HG03139 (cell line): ENCODE results near the gene TSC22D4.
"Not testable (repeated sequence)": the region's sequence is repeated elsewhere in the genome, so short reads cannot be mapped to it uniquely, and the experiment has no call there.

ENCODE experiments used
- ATAC-seq: cut with Tn5 transposase; IDR thresholded peaks from one replicate; pipeline ENCODE4 v1.9.1; 2021; ENCODE audit not compliant: unreplicated experiment

The TSC22D4 gene

DNA sequence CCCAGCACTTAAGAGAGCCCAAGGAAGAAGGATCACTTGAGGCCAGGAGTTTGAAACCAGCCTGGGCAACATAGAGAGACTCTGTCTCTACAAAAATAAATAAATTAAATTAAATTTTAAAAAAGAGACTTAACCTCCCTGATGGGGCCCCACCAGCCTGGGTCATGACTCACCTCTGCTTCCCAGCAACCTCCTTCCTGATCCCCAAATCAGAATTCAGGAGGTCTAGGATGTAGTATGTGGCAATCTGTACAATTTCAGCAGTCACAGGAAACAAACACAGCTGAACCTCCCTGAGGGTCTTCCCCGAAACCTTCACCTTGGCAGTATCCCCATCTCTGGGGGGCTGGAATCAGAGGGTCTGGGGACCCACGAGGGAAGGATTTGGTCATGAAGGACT is 33.0 kb downstream of the TSC22D4 start:
- ATAC-seq, result no peak

DNA sequence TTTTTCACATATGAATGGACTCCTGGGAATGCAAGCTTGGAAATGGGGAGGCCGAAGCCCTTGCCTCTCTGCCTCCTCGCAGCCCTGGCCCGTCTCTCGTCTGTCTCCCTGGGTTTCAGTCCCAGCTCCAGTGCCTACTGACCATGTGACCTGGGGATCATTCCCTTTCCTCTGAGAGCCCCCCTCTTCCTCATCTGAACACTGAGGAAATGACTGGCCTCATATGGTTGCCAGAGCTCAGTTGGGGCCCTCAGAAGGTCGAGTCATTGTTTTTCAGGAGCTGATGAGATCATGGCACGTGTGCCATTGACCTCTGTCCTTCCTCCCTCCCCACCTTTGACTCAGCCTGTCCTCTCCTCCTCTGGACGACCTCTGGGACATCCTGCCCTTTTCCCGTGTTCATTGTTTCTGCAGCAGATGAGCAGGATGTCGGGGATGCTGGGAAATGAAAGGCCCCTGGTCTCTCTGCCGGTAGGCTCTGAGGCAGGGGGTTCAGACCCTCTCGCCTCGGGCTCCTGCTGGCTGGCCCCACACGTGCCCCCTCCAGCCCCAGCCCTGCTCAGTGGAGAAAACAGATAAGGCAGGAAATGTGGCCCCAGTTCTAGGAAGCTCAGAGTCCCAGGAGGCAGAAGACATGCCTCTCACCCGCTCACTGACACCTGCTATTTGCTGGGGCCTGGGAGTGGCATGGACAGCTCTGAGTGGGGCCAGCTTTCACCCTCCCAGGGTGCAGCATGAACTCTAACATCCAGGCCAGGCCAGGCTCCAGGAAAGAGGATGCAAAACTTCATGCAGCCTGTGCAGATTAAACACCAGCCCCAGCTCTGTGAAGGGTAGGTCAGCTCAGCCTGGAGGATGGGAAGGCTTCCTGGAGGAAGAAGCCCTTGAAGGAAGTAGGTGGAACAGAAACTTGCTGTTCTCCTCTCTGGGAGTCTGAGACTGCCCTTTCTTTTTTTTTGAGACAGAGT is 34.4 kb downstream of the TSC22D4 start:
- no peak for ATAC-seq

DNA sequence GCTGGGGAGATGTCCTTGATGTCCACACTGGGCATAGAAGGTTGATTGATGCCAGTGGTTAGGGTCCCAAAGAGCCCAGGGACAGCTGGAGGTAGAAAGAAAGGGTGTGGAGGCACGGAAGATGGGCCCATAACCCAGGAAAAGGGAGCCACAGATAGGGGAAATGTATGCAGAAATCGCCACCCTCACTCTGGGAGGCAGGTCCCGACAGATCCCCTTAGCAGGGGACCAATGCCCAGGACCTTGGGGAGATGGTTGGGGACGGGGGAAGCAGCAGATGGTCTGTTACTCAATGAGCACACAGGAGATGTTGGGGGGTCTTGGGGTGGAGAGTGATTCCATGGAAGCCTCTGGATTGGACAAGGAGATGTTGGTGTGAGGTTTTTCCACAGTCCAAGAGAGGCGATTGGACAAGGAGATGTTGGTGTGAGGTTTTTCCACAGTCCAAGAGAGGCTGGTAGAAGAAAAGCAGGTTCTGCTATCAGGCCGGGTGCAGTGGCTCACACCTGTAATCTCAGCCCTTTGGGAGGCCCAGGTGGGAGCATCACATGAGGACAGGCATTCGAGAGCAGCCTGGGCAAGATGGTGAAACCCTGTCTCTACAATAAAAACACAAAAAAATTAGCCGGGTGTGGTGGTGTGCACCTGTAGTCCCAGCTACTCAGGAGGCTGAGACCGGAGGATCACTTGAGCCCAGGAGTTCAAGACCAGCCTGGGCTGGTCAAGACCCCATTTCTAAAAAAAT is 35.7 kb downstream of the TSC22D4 start:
- ATAC-seq, result no peak

DNA sequence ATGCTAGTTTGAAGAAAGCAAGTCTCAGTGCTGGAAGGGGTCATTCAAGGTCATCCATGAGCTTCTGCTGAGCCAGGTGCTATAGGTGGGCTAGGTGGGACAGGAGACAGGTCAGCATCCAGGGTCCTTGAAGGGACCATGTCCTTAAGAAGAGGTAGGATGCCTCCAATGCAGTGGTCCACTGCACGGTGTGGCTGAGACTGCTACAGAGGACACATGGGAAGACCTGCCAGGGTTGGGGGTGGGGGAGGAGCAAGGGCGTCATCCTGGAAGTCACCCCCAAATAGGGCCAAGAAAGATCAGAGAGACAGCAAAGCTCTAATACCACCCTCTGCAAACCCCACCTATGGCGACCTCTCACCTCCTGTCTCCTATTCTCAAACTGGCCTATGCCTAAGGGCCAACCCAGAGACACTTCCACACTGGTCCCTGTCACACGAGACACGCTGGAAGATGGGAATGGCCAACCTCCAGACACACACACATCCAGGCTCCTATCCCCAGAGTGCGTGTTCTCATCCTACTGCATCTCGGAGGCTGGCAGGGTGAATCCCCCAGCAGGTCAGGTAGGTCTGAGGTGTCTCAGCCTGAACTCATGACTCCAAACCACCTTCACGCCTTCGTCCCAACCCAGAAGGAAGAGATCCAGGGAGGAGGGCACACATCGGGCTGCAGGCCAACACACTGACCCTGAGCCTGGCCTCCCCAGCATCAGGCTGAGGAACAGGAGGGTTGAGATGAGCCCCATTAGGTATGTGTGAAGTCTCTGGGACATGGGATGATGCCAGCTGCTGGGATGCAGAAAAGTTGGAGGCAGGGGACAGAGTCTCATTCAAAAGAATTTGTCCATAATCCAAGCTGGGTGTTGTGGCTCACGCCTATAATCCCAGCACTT is 37.1 kb downstream of the TSC22D4 start:
- no peak for ATAC-seq

DNA sequence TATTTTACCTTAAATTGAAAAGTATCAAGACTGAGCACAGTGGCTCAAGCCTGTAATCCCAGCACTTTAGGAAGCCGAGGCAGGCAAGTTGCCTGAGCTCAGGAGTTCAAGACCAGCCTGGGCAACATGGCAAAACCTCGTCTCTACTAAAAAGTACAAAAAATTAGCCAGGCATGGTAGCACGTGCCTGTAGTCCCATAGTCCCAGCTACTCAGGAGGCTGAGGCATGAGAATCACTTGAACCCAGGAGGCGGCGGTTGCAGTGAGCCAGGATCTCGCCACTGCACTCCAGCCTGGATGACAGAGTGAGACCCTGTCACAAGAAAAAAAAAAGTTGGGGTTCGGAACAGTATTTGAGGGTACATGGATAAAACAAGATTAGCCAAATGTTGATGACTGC is 39.8 kb downstream of the TSC22D4 start:
- not testable (repeated sequence) for ATAC-seq

DNA sequence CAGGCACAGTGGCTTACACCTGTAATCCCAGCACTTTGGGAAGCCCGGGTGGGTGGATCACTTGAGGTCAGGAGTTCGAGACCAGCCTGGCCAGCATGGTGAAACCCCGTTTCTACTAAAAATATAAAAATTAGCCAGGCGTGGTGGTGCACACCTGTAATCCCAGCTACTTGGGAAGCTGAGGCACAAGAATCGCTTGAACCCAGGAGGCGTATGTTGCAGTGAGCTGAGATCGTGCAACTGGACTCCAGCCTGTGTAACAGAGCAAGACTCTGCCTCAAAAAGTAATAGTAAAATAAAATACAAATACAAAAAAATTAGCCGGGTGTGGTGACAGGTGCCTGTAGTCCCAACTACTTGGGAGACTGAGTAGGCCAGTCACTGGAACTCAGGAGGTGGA is 40.3 kb downstream of the TSC22D4 start:
- not testable (repeated sequence) for ATAC-seq

DNA sequence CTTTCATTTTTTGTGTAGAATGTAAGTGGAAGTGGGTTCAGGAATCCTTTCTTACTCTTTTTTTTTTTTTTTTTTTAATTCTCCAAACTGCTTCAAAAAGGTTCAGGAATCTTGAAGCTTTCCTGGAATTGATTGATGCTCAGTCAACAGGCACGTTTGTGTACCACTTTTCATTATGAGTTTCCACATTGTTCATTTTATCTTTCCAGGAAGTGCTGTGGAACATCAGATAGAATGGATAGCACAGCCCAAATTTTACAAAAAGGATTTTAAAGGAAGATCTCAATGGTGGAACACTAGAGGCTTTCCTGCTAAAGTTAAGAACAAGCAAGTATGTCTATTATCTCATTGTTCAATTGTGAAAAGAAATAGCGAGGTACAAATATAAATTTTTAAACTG is 40.8 kb downstream of the TSC22D4 start:
- no peak for ATAC-seq

DNA sequence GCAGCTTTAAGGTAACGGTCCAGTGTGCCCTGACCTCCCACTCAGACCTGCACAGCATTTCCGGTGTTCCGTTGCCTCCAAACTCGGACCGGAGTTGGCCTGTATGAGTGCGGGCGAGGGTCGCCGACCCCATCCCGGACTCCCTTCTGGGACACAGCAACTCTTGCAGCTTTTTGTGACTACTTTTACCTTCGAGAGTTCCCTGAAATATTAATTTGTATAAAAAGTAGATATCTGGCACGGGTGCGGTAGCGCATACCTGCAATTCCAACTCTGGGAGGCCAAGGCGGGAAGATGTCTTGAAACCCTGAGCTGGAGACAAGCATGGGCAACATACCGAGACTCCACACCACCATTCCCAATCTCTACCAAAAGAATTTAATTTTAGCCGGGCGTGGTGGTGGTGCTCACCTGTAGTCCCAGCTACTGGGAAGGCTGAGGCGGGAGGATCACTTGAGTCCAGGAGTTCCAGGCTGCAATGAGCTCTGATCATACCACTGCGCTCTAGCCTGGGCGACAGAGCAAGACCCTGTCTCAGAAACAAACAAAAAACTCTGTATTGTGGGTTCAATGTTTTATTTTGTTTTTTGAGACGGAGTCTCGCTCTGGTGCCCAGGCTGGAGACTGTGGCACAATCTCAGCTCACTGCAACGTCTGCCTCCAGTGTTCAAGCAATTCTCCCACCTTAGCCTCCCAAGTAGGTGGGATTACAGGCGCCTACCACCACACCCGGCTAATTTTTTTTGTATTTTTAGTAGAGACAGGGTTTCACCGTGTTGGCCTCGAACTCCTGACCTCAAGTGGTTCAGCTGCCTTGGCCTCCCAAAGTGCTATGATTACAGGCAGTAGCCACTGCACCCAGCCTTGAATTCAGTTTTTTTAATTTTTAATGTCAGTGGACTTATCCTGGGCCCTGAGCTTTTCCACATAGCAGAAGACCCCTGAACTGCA is 41.6 kb downstream of the TSC22D4 start:
- no peak for ATAC-seq

DNA sequence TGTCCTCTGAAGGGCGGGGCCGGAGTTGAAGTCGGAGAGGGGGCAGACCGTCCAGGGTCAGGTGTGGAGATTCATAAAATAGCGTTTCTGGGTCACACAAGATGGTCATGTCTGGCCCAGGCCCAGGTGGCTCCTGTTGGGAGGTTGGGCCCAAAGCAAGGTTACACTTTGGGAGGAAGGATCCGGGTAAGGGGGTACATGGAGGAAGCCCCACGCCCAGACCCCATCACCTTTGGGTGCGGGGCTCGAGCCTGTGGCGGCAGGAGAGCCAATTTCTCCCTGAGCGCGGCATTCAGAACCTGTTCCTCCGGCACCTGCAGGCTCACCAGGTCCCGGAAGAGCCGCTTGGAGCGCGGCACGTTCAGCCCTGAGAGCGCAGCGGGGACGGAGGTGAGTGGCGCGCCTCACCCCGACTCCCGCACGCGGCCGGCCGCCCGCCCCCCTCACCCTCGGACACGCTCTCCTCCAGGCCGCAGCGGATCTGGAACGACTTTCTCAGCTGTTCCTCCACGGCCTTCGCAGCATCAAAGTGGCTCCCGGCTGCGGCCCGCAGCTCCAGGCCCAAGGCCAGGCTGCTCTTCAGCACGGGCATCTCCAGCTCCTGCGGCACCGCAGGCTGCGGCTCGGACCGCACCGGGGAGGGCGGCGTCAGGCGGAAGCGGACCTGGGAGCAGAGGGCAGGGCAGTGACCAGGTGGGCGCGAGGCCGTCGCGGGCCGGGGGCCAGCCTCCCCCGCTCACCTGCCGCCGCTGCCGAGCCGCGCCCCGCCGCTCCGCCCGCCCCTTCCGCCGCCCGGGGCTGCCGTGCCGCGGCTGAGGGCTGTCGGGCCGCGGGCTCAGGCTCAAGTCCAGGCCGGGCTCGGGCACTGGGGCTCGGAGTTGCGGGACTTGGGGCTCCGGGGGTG is 43.4 kb downstream of the TSC22D4 start:
- ATAC-seq, result peak; percentile 18

DNA sequence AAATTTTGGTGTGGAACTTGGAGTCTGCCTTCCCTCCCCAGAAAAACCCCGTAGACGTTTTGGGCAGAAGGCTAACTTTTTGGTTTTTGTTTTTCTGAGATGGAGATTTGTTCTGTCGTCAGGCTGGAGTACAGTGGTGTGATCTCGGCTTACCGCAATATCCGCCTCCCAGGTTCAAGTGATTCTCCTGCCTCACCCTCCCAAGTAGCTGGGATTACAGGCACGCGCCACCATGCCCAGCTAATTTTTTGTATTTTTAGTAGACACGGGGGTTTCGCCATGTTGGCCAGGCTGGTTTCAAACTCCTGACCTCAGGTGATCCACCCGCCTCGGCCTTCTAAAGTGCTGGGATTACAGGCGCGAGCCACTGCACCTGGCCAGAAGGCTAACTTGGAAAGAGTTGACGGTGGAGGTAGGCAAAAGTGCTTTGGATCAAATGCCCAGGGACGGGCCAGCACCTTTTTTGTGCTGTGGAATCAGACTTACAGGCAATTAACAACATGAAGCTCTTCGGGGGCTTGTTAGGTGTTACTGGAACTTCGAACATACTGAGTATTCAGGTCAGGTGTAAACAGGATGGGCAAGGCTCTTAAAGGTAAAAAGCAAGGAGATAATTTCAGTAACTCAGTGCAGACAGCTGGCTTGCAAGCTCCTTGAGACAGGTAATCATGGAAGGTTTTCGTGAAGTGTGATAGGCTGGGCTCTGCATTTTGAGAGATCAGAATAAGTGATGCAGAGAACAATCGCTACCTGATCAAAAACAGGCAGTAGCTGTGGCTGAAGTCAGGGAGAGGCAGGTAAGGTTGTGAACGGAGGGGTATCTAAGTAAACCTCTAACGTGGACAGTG is 44.5 kb downstream of the TSC22D4 start:
- no peak for ATAC-seq

DNA sequence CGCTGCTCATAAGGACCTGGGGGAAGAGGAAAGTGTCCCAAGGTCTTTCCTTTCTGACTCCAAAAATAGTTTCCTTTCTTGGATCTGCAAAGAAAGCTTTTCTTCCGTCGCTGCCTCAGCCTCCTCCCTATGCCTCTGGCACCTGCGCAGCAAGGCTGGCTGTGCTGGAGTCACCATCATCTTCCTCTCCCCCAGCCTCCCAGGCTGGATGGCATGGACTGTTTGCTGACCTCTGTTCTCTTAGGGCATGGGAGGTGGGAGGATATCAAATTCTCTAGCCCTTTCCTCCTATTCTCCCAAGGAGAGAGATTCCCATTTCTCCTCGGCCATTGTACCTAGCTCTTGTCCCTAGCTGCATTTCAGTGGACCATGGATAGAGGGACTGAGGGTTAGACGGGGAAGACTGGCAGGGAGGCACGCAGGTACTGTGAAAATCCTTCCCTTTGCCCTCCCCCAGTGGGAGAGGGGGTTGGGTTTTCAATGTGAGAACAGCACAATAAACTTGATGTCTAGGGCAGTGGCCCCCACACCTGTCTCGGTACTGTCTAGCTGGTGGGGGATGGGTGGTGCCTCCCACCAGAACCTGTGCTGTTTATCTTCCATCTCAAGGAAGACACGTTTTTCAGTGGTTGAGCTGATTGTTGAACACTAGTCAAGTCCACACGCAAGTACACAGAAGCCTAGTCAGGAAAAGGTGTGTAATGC is 45.3 kb downstream of the TSC22D4 start:
- ATAC-seq, result no peak

DNA sequence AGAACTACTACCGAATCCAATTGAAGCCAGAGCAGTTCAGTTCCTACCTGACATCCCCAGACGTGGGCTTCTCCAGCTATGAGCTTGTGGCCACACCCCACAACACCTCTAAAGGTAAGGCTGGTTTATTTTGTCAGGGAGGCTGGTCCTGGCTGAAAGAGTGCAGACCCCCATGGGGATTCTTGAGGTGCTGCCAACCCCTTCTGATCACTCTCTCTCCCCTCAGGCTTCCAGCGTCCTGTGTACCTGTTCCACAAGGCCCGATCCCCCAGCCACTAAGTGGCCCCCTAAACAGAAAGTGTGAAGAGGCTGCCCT is 45.8 kb downstream of the TSC22D4 start:
- no peak for ATAC-seq

DNA sequence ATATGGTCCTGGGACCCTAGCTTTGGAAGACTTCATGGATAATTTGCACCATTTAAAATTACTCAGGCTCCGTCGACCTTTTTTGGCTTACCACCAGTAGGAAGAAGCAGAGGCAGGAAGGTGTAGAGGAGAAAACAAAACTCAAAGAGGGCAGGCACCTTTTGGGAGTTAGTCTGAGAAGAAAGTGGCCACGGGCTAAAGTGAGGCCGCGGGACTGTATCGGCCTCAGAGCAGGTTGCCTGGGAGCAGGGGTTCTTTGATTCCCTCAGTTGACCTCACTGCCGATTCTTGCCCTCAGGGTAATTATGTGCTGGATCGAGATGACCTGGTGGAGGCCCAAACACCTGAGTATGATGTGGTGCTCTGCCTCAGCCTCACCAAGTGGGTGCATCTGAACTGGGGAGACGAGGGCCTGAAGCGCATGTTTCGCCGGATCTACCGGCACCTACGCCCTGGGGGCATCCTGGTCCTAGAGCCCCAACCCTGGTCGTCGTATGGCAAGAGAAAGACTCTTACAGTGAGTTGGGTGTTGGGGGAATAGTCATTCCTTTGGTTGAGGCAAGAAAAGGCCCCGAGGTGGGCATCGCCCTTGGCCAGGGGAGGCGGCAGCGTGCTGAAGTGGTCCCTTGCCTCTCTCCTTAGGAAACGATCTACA is 46.3 kb downstream of the TSC22D4 start:
- no peak for ATAC-seq

DNA sequence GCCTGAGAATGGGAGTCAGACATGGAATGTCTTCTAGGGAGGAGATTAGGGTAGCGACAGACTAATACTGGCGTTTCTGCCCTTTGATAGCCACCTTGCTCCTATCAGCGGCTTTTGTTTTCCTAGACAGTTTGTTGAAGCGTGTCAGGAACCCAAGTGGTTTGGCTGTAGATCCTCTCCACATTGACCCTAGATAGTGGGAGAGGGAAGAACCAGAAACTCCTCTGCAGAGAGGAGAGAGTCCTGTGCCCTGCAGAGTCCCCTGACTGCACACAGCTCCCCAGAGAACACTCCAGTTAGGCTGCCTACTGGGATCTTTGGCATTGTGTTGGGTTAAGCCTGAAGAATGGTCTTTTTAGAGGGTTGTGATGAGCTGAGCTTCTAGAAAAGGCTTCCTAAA is 47.0 kb downstream of the TSC22D4 start:
- no peak for ATAC-seq

DNA sequence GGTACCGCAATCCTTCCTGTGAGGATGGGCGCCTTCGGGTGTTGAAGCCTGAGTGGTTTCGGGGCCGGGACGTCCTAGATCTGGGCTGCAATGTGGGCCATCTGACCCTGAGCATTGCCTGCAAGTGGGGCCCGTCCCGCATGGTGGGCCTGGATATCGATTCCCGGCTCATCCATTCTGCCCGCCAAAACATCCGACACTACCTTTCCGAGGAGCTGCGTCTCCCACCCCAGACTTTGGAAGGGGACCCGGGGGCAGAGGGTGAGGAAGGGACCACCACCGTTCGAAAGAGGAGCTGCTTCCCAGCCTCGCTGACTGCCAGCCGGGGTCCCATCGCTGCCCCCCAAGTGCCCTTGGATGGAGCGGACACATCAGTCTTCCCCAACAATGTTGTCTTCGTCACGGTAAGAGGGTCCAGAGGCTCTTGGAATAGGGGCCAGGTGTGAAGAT is 47.7 kb downstream of the TSC22D4 start:
- no peak for ATAC-seq

DNA sequence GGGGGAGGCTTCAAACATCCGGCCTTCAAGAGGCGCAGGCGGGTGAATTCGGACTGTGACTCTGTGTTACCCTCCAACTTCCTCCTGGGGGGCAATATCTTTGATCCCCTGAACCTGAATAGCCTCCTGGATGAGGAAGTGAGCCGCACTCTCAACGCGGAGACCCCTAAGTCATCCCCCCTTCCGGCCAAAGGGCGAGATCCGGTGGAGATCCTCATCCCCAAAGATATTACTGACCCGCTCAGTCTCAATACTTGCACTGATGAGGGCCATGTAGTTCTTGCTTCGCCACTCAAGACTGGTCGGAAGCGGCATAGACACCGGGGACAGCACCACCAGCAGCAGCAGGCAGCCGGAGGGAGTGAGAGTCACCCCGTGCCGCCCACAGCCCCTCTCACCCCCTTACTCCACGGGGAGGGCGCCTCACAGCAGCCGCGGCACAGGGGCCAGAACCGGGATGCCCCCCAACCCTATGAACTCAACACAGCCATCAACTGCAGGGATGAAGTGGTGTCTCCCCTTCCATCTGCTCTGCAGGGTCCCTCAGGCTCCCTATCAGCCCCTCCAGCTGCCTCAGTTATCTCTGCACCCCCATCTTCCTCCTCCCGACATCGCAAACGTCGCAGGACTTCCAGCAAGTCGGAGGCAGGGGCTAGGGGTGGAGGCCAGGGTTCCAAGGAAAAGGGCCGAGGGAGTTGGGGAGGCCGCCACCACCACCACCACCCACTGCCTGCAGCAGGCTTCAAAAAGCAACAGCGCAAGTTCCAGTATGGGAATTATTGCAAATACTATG is 48.3 kb downstream of the TSC22D4 start:
- ATAC-seq, result no peak
